ENCODE measurements around the gene DYNC1I1. TPM values are rescaled to one million over a fixed set of nuclear protein-coding genes. Genes with fewer than 3 reads are reported as not detected.
A peak's percentile ranks its signal among the peaks of the same experiment; 100 is the strongest.

Gene DYNC1I1
- total and polyA plus RNA-seq, 2 experiments from 2014 or later = 20.6 to 24.4 TPM

DNA sequence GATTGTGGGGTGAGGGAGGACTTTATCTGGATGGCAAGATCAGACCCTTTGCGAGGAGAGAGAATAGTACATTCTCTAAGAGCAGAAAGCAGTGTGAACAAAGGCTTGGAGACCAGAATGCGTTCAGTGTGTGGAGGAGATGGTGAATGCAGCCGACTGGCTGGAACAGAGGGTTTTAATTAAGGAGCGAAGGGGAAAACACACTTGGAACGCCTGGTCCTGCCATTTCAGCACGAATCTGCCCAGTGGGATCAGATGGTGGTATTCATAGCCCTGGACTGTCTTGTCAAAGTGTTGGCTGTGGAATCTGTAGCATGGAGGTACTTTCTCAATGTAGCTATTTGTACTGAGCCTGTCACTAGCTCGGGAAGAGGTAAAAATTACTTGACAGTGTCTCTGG lies 288.7 kb downstream of the DYNC1I1 start:
- H3K36me3 ChIP-seq = no peaks in the 10 kb centered on the region
- H3K4me3 ChIP-seq = no peak overlapping the region
- no peak for DNase-seq (ENCODE audit: low read depth in 1 of 2, low spot score in 1 of 2)
- TF ChIP-seq CTCF (IDR thresholded peaks at IDR 0.05; ENCODE audit: low read depth, low read length) = no peak
- H3K27ac ChIP-seq = no peak overlapping the region
- no peaks in the 10 kb centered on the region for H3K9me3 ChIP-seq (ENCODE audit: low read depth)
- H3K27me3 ChIP-seq = no peaks in the 10 kb centered on the region
- H3K4me1 ChIP-seq (ENCODE audit: low read depth) = no peaks in the 10 kb centered on the region

- H3K27ac ChIP-seq = no peak overlapping the region
- no peaks in the 10 kb centered on the region for H3K9me3 ChIP-seq (ENCODE audit: low read depth)
- no peak for TF ChIP-seq CTCF (IDR thresholded peaks at IDR 0.05; ENCODE audit: low read depth, low read length)
- H3K4me1 ChIP-seq (ENCODE audit: low read depth) = no peaks in the 10 kb centered on the region
- no peaks in the 10 kb centered on the region for H3K27me3 ChIP-seq
- no peaks in the 10 kb centered on the region for H3K36me3 ChIP-seq
- peak in 1 of 2 donors; percentile 18 for DNase-seq (ENCODE audit: low read depth in 1 of 2, low spot score in 1 of 2)
- H3K4me3 ChIP-seq = no peak overlapping the region
These were observed 289.5 kb downstream of the DYNC1I1 start for GRCh38 chr7:96061844-96062243.

- no peak overlapping the region for H3K4me3 ChIP-seq
- no peak for DNase-seq (ENCODE audit: low read depth in 1 of 2, low spot score in 1 of 2)
- H3K9me3 ChIP-seq (ENCODE audit: low read depth) = no peaks in the 10 kb centered on the region
- H3K36me3 ChIP-seq = no peaks in the 10 kb centered on the region
- H3K27me3 ChIP-seq = no peaks in the 10 kb centered on the region
- no peak for TF ChIP-seq CTCF (IDR thresholded peaks at IDR 0.05; ENCODE audit: low read depth, low read length)
- H3K4me1 ChIP-seq (ENCODE audit: low read depth) = no peaks in the 10 kb centered on the region
- H3K27ac ChIP-seq = no peak overlapping the region
These were observed 295.0 kb downstream of the DYNC1I1 start for GRCh38 chr7:96067321-96067720.

DNA sequence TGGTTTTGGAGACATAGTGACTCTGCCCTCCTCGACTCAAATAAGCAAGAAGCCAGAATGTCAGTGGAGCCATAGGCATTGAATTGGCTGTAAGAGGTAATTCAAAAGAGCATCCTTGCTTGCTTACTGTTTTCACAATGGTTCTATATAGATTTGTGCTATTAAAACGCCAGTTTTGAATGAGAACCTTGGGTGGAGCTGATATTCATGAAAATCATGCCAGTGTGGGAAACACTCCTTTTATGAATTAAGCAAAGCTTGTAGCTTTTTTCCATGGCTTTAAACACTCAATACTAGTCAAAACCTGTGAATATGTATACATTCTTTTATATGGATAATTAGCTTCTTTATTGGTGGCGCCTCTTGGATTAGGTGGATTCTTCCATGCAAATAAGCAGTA lies 297.0 kb downstream of the DYNC1I1 start:
- no peaks in the 10 kb centered on the region for H3K9me3 ChIP-seq (ENCODE audit: low read depth)
- H3K27ac ChIP-seq = no peak overlapping the region
- no peaks in the 10 kb centered on the region for H3K27me3 ChIP-seq
- H3K36me3 ChIP-seq = no peaks in the 10 kb centered on the region
- H3K4me1 ChIP-seq (ENCODE audit: low read depth) = no peaks in the 10 kb centered on the region
- no peak overlapping the region for H3K4me3 ChIP-seq
- no peak for DNase-seq (ENCODE audit: low read depth in 1 of 2, low spot score in 1 of 2)
- TF ChIP-seq CTCF (IDR thresholded peaks at IDR 0.05; ENCODE audit: low read depth, low read length) = no peak

GRCh38 chr7:96074871-96075270 lies 302.5 kb downstream of the DYNC1I1 start:
- Histone ChIP-seq H3K9me3 (ENCODE audit: low read depth) (no peaks in the 10 kb centered on the region), H3K27ac (no peak overlapping the region)
- TF ChIP-seq CTCF (IDR thresholded peaks at IDR 0.05; ENCODE audit: low read depth, low read length) = no peak

More at GRCh38 chr7:96074871-96075270, 302.5 kb downstream of the DYNC1I1 start:
- no peaks in the 10 kb centered on the region for H3K4me1 ChIP-seq (ENCODE audit: low read depth)
- no peak for DNase-seq (ENCODE audit: low read depth in 1 of 2, low spot score in 1 of 2)
- no peak overlapping the region for H3K4me3 ChIP-seq
- peaks cover 7% of the 10 kb centered on the region for H3K27me3 ChIP-seq
- H3K36me3 ChIP-seq = no peaks in the 10 kb centered on the region
